Measurements from ENCODE around the gene BACE2.
A peak's percentile ranks its signal among the peaks of the same experiment; 100 is the strongest.

BACE2 gene

DNA sequence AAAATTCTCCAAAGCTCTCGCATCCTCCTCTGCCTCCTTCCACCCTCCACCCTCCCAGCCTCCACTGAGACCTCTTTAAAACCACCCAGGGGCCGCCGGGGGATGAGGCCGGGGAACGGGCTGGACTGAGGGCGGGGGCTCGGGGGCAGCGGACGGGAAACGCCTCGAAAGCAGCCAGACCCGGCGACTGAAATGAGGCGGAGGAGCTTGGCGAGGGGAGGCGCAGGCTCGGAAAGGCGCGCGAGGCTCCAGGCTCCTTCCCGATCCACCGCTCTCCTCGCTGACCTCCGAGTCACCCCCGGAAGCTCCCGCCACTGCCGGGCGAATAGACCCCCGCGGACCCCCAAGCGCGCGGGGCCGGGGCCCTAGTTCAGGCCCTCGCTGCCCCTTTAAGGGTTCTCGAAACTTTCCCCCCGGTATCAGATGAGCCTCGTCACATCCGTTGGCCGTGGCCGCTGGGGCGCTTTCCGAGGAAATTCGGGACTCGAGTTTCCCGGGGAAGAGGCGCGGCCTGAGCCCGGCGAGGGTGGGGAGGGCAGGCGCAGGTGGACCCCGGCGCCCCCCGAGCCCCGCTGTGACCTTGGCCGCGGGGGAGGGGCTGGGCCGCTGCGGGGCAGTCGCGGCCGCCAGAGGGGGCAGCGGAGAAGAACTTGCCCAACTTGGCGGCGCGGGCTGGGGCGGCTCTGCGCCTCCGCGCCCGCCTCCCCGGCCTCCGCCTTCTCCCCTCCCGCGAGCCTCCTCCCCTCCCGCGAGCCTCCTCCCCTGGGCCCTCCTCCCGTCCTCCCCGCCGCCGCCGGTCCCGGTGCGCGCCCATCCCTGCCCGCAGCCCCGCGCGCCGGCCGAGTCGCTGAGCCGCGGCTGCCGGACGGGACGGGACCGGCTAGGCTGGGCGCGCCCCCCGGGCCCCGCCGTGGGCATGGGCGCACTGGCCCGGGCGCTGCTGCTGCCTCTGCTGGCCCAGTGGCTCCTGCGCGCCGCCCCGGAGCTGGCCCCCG lies at the start of gene BACE2:
TSS of gene BACE2 (plus strand) at position 813 of the 995 bp plus-strand sequence. CDS start at position 917, 104 bp downstream.
- DNase-seq = peak; percentile 62

DNA sequence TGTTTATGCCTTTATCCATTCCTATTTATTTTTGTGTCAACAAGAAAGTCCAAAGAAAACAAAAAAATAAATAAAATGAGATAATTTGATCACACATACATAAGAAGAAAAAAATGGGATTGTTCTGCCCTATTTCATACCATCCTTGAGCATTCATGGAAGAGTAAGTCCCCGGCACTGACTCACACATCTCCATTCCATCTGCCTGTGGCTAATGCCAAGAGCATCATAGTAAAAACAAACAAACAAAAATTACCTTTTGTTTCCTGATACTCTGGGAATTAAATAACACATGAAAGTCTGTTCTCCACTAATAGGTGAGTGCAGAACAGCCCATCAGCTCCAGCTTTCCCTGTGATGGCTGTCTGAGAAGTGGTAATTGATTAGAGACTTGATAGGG lies 48.1 kb upstream of the BACE2 start:
- no peak for DNase-seq

DNA sequence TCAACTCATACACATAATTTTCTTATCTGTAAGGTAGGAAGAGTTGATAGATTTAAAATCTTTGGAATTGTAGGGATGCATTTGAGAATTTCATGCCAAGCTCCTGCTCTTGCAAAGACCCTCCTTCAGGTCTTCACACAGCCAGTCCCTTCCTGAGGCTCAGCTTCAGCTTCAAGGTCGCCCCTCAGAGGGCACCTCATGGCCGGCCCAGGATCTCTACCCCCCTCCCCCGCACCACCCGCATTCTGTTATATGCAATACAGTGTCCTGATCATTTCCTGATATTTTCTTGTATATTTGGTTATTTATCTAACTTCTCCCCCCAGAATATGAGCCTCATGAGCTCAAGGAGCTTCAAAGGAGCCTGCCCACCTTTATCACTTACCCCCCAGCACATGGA lies 47.0 kb upstream of the BACE2 start:
- DNase-seq = no peak

DNA sequence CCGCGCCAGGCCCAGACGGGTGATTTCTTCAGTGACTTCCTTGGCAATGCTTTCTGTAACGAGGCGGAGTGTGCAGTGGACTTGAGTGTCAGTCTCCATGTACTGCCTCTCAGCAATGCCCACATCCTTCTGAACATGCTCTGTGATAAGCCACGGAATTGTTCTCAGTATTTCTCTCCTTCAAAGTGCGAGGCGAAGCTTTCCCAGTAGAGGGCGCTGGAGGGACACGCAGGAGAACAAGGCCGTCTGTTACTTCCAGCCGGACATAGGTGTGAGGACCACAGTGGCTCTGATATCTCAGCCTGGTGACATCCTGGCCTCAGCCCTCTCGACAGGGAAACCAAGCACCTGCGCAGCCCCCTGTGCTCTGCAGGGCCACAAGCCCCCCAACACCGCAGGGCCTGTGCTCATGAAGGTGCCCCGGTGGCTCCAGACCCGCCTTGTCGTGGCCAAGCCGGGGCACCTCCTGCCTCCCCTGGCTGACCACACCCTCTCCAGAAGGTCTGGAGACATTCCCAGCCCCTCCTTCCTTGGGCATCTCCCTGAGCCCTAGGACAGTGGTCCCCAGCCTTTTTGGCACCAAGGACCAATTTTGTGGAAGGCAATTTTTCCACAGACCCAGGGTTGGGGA lies 46.1 kb upstream of the BACE2 start:
- peak; percentile 89 for DNase-seq

DNA sequence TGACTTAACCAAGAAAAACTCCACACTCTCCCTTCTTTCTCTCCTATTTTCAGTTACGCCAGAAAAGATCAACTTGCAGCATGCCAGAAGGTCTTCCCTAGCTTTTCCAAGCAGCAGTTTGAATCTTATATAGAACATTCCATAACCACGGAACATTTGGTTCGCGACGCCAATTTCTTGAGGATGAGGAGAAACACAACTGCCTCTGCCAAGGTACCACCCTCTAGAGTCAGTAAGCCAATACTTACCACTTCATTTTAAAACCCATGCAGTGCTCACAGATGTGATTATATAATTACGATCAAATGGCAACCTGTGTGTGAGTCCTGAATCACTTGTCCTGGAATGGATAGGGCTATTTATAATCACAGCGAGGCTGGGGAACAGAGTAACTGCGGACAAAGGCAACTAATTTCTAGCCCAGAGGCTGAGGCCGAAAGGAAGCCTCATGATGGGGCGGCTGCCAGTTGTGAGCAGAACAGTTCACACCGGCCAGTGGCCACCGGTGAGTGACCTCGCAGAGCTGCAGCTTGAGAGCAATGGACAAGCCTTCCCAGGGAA lies 43.2 kb upstream of the BACE2 start:
- no peak for DNase-seq

DNA sequence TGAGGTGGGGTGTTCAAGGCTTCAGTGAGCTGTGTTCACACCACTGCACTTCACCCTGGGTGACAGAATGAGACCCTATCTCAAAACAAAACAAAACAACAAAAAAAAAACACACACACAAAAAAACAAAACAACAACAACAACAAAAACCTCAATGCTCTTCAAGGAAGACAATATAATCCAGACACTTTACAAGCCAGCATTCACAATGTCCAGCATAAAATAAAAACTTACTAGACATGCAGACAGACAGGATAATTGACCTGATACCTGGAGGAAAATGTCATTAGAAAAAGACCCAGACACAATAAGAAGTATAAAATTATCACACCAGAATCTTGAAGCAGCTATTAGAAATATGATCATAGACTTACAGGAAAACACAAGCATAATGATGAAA lies 39.0 kb upstream of the BACE2 start:
- no peak for DNase-seq

DNA sequence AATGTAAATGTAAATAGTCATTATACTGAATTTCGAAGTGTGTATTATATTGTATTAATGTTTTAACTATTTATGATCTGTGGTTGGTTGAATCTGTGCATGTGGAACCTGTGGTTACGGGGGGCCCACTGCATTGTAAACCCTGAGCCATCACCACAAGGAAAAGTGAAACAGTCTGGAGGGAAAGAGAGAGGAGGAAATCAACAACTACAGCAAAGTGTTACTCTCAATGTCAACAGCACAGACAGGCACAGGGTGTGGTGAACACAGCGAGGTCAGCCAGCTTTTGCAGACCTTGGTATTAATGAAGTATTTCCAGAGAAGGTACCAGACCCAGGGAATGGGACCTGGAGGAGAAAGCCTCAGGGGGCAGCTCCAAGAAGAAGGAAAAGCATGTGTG lies 37.1 kb upstream of the BACE2 start:
- DNase-seq = no peak

DNA sequence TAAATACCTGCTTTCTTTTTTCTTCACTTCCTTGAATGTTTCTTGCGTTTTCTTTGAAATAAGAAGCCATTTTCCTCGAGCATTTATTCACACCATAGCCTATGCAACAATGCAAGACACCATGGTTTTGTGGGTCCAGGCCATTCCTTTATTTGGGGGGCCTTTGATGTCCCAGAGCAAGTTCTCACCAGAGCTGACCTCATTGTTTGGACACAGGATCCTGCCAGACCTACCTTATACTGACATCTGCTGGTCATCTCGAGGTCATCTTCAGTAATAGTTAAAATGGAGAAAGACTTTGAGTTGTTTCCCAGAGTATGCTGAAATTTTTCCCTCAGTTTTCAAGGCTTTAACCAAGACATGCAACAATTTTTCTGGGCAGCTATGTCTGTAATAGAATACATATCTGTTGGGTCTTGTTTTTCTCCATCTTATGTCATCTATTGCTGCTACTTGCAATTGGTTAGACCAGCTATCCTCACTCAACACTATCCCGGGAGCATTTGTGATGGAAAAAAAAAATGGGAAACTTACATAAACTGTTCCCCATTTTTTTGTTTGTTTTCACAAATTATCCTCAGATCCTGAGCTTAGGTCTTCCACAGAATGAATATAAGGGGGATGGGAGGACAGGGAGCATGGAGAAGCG lies 34.0 kb upstream of the BACE2 start:
- DNase-seq = peak; percentile 59

DNA sequence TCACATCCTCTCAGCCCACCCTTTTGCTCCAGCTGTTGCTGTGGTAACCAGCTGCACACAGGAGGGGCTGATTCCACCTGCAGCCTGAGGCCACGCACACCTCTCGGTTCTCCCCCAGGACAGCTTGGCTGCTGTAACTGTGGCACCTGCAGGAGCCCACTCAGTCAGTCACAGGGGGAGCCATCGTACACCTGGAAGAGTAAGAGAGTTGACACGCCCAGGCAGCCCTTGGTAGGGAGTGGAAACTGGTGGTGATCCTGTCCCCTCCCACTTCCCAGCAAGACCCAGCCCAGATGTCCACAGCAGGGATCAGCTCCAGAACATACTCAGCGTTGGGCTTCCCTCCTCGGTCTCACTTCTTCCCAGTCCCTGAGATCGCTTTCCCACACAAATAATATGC lies 32.2 kb upstream of the BACE2 start:
- no peak for DNase-seq

DNA sequence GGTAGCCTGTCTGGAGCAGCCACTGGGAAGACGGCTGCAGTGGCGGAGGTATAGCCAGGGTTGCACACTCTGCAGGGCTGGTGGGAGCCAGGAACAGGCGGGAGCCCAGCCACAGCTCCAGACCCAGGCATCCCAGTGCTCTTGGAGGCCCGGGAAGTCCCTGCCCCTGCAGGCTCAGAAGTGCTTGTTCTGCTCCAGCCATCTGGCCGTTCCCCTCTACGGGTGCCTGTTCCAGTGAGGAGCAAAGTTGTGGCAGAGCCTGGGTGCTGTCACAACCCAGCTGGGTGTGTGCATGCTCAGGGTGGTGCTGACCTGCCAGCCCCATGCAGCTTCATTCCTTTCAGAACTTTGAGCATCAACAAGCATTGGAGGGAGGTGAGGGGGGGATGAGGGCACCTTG lies 31.7 kb upstream of the BACE2 start:
- DNase-seq = no peak

DNA sequence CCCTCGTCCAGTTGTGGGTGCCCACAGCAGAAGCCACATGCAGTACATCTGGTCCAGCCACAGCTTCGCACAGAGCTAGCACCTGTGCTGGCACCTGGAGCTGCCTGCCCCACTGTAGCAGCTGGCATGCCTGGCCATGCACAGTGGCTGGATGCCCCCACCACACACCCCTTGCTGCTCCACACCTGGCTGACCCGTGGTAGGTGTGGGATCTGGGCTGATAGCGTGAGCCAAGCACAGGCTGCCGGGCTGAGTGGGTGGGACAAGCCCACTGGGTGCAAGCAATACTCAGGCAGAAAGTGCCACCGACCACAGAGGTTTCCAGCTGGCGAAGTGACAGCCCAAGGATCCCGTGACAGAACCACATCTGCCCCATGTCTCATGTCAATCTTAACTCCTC lies 30.6 kb upstream of the BACE2 start:
- DNase-seq = no peak

DNA sequence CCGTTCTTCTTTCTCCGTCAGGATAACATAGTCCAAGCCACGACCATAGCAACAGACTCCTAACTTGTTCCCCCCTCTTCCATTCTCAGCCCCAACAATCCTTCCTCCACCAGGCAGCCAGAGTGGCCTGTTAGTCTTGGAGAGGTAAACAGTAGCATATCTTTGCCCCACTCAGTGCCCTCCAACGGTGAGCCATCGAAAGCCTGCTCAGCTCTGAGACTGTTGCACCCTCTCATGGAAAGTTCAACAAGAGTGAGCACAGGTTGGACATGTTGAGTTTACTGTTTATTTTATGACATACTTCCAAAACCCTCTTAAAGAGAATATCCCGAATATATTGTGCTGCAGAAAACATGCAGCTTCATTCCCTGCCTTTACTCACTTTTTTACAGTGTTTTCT lies 30.1 kb upstream of the BACE2 start:
- no peak for DNase-seq

DNA sequence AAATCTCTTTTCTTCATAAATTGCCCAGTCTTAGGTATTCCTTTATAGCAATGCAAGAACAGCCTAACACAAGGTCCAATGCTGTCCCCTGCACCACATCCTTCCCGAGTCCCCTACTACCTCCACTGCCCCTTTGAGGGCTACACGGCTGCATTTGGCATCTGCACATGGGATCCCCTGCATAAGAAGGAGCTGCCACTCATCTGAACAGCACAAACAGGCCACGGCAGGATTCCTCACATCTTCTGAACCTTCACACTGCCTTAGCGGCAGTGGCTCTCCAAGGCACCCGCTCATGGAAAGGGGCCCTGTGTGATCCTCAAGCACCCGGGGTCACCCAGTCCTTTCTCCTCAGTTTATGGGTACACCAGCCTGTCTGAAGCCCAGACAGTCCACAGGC lies 29.2 kb upstream of the BACE2 start:
- no peak for DNase-seq

DNA sequence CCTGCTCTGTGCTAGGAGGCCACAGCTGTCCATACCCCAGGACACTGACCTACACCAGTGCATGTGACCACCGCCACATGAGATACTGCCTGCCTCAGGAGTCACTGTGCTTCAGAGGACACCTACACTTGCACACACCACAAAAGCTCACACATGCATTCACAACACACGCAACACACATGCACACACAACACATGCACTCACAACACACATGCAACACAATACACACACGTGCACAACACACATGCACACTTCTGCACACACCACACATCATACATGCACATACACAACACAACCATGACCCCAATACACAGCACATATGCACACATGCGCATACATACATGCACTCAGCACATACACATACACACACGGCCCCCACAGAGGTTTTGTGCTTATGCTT lies 28.7 kb upstream of the BACE2 start:
- DNase-seq = no peak

DNA sequence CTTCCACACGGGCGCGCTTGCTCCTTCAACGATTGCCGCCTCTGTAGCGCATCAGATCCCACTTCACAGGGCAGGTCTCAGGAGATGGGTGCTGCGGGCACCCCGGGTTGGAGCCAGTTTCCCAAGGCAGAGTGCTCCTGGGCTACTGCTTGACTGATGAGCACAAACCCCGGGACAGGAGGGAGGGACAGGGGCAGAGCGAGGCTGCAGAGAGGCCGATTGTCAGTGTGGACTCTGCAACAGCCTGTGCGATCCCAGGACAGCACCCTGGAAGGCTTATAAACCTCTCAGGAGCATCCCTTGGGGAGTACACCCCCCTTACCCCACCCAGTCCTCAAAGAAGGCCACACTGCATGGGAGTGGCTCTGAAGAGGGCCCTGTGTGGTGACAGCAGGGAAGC lies 28.0 kb upstream of the BACE2 start:
- no peak for DNase-seq

DNA sequence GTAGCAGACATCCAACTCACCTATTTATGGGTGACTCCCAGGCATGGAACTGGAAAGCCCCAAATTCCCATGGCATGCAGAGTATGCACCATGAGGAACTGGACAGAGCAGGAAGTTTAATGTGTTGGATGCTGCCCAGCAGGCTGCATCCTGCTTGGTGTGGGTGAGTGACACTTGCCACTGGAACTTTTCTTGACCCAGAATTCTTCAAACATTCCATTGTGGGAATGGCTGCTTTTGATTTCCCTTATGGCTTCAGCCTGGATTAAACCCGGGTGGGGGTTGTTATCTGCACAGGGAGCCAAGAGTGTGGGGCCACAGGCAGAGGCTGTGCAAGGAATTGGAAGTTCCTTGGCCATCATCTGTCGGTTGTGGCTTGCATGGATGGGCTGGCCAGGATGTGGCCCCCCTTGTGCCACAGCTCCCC lies 26.9 kb upstream of the BACE2 start:
- DNase-seq = no peak

DNA sequence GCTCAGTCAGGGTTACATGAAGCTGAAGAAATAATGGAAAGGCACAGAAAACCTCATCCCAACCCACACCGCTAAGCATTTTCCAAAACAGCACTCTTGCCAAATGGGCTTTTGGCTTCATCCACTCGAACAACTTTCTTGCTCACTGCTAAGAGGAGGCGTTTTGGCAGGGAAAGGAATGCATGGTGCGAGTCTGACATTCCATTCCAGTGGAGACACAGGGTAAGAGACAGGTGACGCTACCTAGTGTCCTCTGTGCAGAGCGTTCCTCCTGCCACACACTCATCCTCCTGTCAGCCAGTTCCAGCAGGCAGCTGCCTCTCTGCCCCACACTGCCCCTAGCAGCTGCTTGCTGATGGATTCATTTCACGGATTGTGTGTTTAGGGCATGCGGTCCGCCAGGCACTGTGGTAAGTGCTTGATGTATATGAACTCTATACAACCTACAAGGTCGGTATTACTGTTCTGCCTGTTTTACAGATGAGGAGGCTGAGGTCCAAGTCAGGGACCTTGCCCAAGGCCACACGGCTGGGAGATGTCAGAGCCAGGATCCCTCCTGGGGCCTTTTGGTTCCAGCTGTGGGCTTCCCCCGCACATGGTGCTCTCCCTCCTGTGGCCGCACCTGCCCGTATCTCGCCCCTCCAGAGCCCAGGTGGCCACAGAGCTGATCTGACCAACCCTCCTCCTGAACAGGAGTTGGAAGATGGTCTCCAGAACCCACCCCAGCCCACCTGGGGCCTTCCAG lies 25.7 kb upstream of the BACE2 start:
- DNase-seq = no peak

DNA sequence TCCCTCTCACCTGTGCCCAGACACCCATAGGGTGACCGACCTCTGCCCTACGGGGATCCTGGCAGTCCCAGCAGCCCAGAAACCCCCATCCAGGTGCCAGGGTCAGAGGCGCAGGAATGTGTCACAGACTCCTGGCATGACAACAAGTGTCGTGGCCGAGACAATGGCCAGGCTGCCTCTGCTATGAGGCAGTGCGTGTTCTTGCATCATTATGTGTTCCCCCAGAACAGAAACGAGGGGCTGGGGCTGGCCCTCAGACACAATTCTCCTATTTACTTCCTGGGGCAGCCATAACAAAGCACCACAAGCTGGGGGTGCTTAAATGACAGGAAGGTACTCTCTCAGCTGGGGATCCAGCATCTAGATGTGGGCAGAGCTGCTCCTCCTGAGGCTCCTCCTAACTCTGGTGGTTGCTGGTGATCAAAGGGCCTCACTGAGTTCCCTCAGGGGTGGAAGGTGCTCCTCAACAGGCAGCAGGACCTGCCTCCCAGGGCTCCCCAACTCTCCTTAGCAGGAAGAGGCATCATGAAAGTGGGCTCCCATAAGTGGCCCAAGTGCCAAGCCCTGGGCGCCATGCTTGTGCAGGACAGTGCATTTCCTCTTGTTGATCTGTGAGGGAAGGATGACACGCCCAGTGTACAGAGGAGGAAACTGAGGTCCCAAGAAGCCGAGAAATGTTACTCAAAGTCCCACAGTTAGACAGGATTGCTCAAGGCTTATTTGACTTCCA lies 24.2 kb upstream of the BACE2 start:
- no peak for DNase-seq

DNA sequence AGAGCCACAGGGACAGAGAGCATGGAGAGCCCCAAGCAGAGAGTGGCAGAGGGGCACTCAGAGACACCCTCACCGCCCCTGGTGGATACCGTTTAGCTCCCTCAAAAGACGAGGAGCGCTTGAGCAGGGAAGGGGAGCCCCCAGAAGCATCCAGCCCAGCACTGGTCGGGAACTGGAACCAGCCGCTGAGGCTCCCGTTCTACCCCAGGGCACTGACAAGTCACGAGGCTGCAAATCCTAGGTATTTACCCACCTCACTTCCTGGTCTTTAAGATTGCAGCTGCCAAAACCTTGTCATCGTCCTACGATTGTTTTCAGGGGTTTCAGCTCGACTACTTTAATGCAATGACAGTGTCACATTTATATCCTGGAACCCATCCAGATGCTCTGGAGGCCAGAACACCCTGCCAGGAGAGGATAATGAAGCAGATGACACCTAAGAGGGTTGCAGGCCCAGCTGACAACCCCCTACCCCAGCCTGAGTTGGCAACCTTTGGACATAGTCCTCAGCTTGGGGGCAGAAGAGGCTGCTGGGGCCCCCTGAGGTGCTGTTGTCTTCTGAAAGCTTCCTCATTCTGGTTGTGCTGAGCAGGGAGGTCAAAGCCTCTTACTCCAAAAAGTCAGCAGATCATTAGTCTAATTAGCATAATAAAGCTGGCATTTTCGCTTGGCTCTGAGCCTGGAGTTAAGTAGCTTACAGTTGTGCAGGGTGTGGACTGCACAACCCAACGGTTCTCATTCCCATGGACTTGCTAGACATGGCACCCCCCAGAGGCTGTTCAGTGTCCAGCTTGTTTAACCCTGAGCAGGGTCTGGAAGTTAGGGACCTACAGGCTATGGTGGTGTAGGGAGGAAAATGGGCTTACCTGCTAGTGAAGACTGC lies 20.6 kb upstream of the BACE2 start:
- no peak for DNase-seq

DNA sequence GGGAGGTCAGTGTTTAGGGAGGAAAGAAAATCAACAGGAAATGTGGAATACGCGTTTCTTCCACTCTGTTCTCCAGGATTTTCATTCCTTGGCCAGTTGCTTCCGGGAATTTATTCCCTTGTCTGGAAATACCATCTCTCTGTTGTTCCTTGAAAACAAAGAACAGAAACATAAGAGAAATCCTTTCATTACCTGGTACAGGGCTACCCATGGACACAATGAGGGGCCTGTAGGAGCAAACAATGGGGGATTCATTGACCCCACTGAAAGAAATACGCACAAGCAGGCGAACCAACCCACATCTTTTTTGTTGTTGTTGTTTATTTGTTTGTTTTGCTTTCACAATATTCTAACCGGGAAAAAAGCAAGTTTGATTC lies 20.0 kb upstream of the BACE2 start:
- no peak for DNase-seq

DNA sequence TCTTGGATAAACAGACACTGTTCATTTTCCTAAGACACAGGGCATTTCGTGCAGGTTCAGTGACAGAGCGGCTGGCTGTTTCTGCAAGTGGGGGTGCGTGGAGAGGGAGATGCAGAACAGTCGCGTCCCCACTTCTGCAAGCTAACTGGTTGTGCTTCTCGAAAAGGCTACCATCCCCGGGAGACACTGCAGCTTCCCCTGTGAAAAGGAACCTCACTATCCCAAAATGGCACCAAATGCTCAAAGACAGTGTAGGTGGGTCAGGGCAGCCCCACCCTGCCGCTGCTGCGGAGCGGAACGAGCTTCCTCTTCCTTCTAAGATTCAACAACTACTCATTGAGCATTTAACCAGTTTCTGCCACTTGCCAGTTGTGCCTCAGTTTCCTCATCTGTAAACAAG lies 19.2 kb upstream of the BACE2 start:
- DNase-seq = no peak

Data from midbrain (tissue), 1 donor.